M059J (cell line): ENCODE measurements around the gene ACTA2. TPM values are rescaled to one million over a fixed set of nuclear protein-coding genes. Genes with fewer than 3 reads are reported as not detected.

Source experiments
- DNase-seq: peaks from one replicate; pipeline ENCODE4 v3.0.0-alpha.2; 2012; ENCODE audit warnings: low read depth
- total RNA-seq: library from RNA; depleted of rRNA; stranded (reverse); fragments of >200 nt; shearing (Covaris generic); gene quantifications from 2 replicates; pipeline ENCODE4 v1.2.3, GENCODE V29; 2014

The ACTA2 gene
- total RNA-seq, 1 experiment from 2014 or later: 79.1 TPM

DNA sequence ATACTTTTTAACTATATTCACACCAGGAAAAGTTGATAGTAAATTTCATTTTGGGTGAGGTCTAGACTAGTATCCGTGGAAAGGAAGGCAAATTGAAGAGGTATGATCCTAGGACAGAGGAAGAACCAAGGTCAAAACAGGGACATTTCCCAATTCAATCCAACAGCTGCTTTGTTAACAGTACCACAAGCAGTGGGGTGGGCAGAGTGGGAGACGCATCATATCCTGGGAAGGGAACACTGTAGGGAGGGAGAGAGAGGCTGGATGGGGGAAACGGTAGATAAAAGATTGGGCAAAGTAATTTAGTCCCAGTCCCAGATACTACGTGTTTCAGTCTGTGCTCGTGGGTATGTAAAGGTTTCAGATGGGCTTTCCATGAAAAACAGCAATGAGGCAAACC lies 28.9 kb upstream of the ACTA2 start:
- no peak for DNase-seq

DNA sequence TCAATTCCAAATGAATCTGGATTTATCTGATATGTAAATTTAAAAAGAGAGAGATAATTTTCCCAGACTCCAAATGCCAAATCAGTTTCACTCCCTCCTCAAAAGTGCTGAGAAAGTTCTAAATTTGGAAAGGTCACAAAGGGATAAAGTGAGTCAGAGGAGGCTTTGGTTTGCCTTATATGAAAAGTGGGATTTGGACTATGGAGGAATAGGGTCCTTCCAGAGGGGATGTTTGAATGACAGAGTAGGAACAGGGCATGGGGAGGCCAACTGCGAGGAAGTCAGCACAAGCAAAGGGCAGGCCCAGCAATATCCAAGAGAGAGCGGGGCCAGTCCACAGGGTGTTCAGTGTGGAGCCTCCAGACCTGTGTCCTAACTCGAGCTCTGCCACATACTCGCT lies 28.2 kb upstream of the ACTA2 start:
- DNase-seq: no peak

DNA sequence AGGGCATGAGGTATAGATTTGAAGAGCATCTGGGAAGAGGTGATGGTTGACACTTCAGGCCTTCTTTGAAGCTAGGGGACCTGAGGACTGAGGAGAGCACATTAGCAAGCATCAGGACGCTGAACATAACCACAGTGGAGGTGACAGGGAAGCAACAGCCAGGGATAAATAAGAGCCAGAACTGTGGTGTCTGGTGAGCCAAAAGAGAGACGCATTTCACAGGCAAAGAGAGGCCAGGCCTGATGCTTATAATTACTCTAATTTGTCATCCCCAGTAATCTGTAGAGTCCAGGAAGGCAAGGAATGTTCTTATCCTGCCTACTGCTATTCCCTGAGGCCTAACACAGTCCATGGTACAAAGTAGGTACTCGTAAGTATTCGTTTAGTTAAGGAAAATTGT lies 27.7 kb upstream of the ACTA2 start:
- DNase-seq: no peak

- DNase-seq: no peak
Measured at GRCh38 chr10:88979603-88980002, 27.0 kb upstream of the ACTA2 start.

GRCh38 chr10:88979153-88979562 lies 26.6 kb upstream of the ACTA2 start:
- DNase-seq: peak; percentile 95

GRCh38 chr10:88978463-88978862 lies 25.9 kb upstream of the ACTA2 start:
- no peak for DNase-seq

DNA sequence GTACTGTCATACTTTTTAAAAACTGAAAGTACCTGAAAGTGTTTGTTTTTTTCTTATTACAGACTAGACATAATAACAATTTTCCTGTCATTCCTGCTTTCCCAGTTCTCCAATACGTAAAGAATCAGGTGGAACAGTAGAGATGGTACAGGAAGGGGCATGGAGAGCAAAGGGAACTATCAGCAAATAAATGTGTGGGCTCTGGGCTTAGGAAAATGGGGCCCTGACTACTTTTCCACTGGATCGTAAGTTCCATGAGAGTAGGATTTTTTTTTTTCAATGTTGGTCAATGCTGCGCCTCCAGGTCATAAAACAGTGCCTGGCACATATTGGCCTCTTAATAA lies 22.8 kb upstream of the ACTA2 start:
- DNase-seq: peak; percentile 24

DNA sequence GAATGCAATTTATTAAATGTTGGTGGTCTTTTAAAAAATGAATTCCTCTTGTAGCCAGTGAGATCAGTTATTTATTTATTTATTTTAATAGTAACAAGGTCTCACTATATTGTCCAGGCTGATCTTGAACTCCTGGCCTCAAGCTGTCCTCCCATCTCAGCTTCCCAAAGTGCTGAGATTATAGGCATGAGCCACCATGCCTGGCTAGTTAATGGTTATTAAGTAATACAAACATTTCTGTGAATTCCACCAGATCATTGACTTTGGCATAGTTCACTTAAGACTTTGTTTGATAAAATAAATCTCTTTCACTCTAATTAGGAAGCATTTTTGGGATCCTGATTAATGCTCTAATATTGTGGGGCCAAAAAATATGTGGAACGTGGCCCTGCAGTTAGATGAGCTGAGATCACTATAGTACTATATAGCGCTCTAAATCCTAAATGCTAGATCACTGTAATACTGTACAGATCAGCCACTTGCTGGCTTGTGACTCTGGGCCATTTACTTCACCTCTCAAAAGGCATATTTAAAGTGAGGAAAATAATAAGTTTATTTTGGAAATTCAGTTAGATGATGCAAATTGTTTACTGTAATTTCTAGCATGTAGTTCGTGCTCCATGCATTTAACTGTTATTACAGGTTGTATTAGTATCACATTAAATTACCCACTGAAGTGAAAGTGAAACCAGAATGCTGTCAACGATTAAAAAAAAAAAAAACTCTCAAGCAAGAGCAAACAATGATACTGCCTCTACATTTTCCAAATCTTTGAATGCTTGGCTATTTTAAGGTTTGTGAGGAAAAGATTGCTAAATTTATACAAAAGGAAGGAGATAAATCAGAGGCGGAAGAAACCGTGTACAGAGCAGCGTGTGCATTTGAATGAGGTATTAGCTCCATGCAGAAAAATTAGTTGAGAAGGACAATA lies 22.1 kb upstream of the ACTA2 start:
- peak; percentile 51 for DNase-seq

DNA sequence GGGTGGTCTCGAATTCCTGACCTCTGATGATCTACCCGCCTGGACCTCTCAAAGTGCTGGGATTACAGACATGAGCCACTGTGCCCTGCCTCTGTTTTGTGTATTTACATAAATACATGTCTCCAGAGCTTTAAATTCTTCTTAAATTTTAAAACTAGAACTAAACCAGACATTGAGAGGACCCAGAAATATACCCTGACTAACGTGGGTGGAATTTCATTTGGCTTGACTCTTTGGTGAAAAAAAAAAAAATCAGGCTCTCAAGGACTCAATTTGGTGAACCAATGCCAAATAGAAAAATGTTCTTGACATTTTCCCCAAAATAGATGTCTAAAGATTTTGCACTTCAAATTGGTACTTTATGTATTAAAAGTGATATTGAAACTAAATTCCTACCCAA lies 21.4 kb upstream of the ACTA2 start:
- peak; percentile 34 for DNase-seq

GRCh38 chr10:88971221-88972061 lies 18.9 kb upstream of the ACTA2 start:
- no peak for DNase-seq

GRCh38 chr10:88968391-88968790 lies 15.8 kb upstream of the ACTA2 start:
- DNase-seq: peak; percentile 1

- DNase-seq: peak; percentile 6
Measured at GRCh38 chr10:88966797-88967196, 14.2 kb upstream of the ACTA2 start.

GRCh38 chr10:88964869-88965415 lies 12.4 kb upstream of the ACTA2 start:
- DNase-seq: no peak

- no peak for DNase-seq
Measured at GRCh38 chr10:88964360-88964759, 11.8 kb upstream of the ACTA2 start.

DNA sequence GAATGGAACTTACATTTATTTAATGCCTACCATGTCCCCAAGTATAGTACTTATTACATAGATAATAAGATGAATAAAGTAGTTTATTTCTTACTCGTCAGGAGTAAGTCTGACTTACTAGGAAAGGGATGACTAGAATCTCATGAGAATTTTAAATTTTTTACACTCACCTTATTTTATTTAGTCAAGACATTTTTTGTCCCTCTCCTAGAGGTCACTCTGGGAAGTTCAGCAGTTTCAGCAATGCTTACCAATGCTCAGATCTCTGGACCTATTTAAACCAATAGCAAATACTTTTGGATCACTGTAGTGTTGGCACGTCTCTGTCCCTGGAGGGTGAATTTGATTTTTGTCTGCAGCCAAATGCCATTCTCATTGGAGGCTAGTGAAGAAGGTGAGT lies 10.7 kb upstream of the ACTA2 start:
- DNase-seq: no peak

DNA sequence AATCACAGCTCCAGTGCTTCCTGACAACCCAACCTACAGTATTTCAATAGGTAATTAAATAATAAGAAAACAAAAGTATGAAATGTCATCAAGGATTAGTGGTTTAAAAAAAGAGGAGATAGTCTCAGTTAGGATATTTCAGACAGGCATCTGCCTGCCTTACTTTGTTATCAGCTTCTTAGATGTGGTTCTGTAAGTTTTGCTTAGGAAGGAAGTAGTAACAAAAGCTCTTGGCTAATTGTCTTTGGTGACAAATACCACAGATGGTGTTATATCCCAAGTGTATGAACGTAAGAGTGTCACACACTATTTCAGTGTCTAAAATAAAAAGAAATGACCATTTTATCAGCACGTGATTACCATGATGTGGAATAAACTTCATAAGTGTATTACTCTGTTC lies 9.8 kb upstream of the ACTA2 start:
- no peak for DNase-seq

- DNase-seq: no peak
Measured at GRCh38 chr10:88961266-88961665, 8.7 kb upstream of the ACTA2 start.

GRCh38 chr10:88960802-88961201 lies 8.2 kb upstream of the ACTA2 start:
- DNase-seq: no peak

GRCh38 chr10:88958721-88959120 lies 6.1 kb upstream of the ACTA2 start:
- DNase-seq: no peak

DNA sequence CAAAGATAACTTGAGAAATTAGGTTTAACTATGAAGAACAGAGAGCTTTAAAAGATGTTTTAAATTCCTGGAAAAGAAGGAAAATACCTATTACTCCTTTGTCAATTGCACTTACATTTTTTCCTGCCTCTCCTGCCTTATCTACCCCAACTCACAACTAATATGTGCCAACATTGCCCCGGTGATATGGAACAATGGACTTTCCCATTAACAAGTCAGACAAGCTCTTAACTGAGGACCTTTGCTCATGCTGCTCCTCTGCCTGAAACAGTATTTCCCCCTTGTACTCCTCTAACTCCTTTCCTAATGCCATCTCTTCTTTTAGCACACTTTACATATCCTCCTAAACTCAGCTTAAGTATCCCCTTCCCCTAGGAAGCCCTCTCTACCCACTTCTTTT lies 4.8 kb upstream of the ACTA2 start:
- DNase-seq: no peak

DNA sequence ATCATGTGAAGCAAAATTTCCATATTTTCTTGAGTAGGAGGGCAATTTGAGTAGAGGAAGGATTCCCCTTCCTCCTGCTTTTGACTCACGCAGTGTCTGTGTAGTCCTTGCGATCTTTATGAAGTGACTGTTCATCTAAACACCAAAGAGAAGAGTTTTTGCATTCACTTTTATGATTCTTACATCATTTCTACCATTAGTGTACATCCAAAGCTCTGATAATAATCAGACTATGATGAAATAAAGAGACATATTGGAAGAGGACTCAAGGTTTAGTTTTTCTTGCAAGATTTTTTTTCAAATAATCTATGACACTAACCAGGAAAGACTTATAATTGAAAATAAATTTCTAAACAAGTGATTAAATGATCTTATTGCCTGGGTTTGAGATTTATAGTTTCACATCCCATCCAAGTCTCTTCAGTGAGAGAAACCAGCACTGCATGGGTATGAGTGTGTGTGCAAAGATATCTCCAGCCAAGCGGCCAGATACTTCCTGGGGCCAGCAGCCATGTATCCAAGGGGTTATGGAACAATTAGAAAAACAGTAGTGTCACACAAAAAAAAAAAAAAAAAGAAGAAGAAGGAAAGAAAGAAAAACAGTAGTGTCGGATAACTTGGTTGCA lies 2.0 kb upstream of the ACTA2 start:
- DNase-seq: no peak

GRCh38 chr10:88953662-88954061 lies 1.1 kb upstream of the ACTA2 start:
- no peak for DNase-seq
